H1 (cell line): ENCODE data around the gene CSNK2A3. TPM values are rescaled to one million over a fixed set of nuclear protein-coding genes. Genes with fewer than 3 reads are reported as not detected.

Source experiments
- CTCF ChIA-PET: fragments of 300-600 bp; sonication (Branson Sonifier 250); formaldehyde crosslinking; loops from one replicate; lab custom pipeline; 2021; ENCODE audit not compliant: partially characterized antibody; lab: Charles Lee
- POLR2A ChIA-PET: fragments of 300-600 bp; sonication (Branson Sonifier 250); formaldehyde crosslinking; loops from one replicate; lab custom pipeline; 2021; ENCODE audit warnings: inconsistent platforms; ENCODE audit not compliant: partially characterized antibody; lab: Charles Lee
- DNase-seq, 2 experiments: peaks; one replicate each; pipeline versions ENCODE4 v3.0.0 to v3.0.0-alpha.2; 2010 to 2022; ENCODE audit warnings: low spot score in 2 of 2, low read depth in 1 of 2, mixed read lengths in 1 of 2
- FAIRE-seq: peaks from 2 replicates; lab custom pipeline; 2011; peaks lifted over from hg19 to GRCh38; lab: Jason Lieb, UNC
- H2AFZ ChIP-seq: 2 replicates; pipeline ENCODE4 v1.8.1; 2012; ENCODE audit warnings: low read length, inconsistent platforms
- H2AK5ac ChIP-seq: 2 replicates; pipeline ENCODE4 v1.6.1; 2013; ENCODE audit warnings: low read depth, low read length
- H2BK120ac ChIP-seq: replicated peaks from 2 replicates; pipeline ENCODE3; 2013; ENCODE audit warnings: low read depth, low read length, inconsistent platforms
- H2BK12ac ChIP-seq: 2 replicates; pipeline ENCODE4 v1.6.1; 2013; ENCODE audit warnings: low read depth, low read length
- H2BK15ac ChIP-seq: 2 replicates; pipeline ENCODE4 v1.6.1; 2013; ENCODE audit warnings: low read length
- H2BK20ac ChIP-seq: 2 replicates; pipeline ENCODE4 v1.6.1; 2013; ENCODE audit warnings: low read length
- H2BK5ac ChIP-seq: 2 replicates; pipeline ENCODE4 v1.6.1; 2013; ENCODE audit warnings: low read depth, low read length
- H3K14ac ChIP-seq: 2 replicates; pipeline ENCODE4 v1.6.1; 2013; ENCODE audit warnings: inconsistent platforms; ENCODE audit not compliant: insufficient read length
- H3K18ac ChIP-seq: 2 replicates; pipeline ENCODE4 v1.6.1; 2013; ENCODE audit warnings: low read length; ENCODE audit errors: extremely low read depth
- H3K23ac ChIP-seq: 2 replicates; pipeline ENCODE4 v1.6.1; 2013; ENCODE audit warnings: inconsistent platforms; ENCODE audit not compliant: insufficient read length
- H3K23me2 ChIP-seq: 2 replicates; pipeline ENCODE4 v1.6.1; 2013; ENCODE audit warnings: low read depth, low read length
- H3K27ac ChIP-seq: 2 replicates; pipeline ENCODE4 v1.6.1; 2011; ENCODE audit warnings: low read depth, low read length, inconsistent platforms
- H3K27me3 ChIP-seq, 4 experiments: replicated peaks in 1 of 4; 1 replicate in 1 of 4; 2 replicates in 3 of 4; pipeline versions ENCODE4 v1.6.1 to v1.8.1; 2011 to 2013; ENCODE audit warnings: low read length in 3 of 4, mild to moderate bottlenecking in 3 of 4, inconsistent platforms in 2 of 4, mixed read lengths in 2 of 4, moderate library complexity in 1 of 4; ENCODE audit not compliant: control insufficient read depth in 3 of 4, insufficient read depth in 3 of 4; ENCODE audit errors: extremely low read depth in 1 of 4
- H3K36me3 ChIP-seq, 4 experiments: 2 replicates each; pipeline versions ENCODE4 v1.6.1 to v1.8.1; 2011 to 2013; ENCODE audit warnings: mild to moderate bottlenecking in 4 of 4, low read length in 3 of 4, moderate library complexity in 2 of 4, control low read depth in 1 of 4, inconsistent platforms in 1 of 4; ENCODE audit not compliant: insufficient read depth in 4 of 4, control insufficient read depth in 2 of 4
- H3K4ac ChIP-seq: replicated peaks from 2 replicates; pipeline ENCODE3; 2013; ENCODE audit warnings: low read length, low read depth, mixed read lengths, inconsistent platforms; ENCODE audit not compliant: insufficient read length
- H3K4me1 ChIP-seq, 4 experiments: replicated peaks in 1 of 4; 1 replicate in 1 of 4; 2 replicates in 3 of 4; pipeline versions ENCODE4 v1.6.1 to v1.8.1; 2011 to 2013; ENCODE audit warnings: low read length in 3 of 4, inconsistent platforms in 2 of 4, mixed read lengths in 1 of 4; ENCODE audit not compliant: insufficient read depth in 4 of 4, control insufficient read depth in 3 of 4
- H3K4me2 ChIP-seq, 2 experiments: 2 replicates each; pipeline versions ENCODE4 v1.6.1 to v1.8.1; 2011 to 2013; ENCODE audit warnings: low read depth in 2 of 2, low read length in 2 of 2, control low read depth in 1 of 2, inconsistent platforms in 1 of 2, mild to moderate bottlenecking in 1 of 2; ENCODE audit not compliant: insufficient read depth in 1 of 2
- H3K4me3 ChIP-seq, 4 experiments: fragments of 200-600, 300-600 bp in 1 of 4; sonication (generic), shearing (Covaris generic), sonication (Bioruptor Twin) in 1 of 4; 2 replicates each; pipeline versions ENCODE4 v1.5.1 to v1.8.1; 2011 to 2016; ENCODE audit warnings: low read length in 4 of 4, low read depth in 3 of 4, control low read depth in 2 of 4, inconsistent platforms in 2 of 4, mild to moderate bottlenecking in 2 of 4, mixed read lengths in 1 of 4, moderate library complexity in 1 of 4; ENCODE audit not compliant: insufficient read depth in 2 of 4; ENCODE audit errors: extremely low read depth in 1 of 4
- H3K56ac ChIP-seq: replicated peaks from 2 replicates; pipeline ENCODE3; 2013; ENCODE audit warnings: low read depth, mild to moderate bottlenecking, mixed read lengths, low read length, inconsistent platforms; ENCODE audit not compliant: insufficient read length
- H3K79me1 ChIP-seq: 2 replicates; pipeline ENCODE4 v1.6.1; 2013; ENCODE audit warnings: low read depth, low read length, control low read depth
- H3K79me2 ChIP-seq, 2 experiments: 2 replicates each; pipeline versions ENCODE4 v1.6.1 to v1.8.1; 2012 to 2013; ENCODE audit warnings: low read length in 2 of 2, mild to moderate bottlenecking in 2 of 2, inconsistent platforms in 1 of 2; ENCODE audit not compliant: insufficient read depth in 2 of 2, control insufficient read depth in 1 of 2
- H3K9ac ChIP-seq, 4 experiments: replicated peaks in 1 of 4; 1 replicate in 1 of 4; 2 replicates in 3 of 4; pipeline versions ENCODE4 v1.6.1 to v1.8.1; 2011 to 2013; ENCODE audit warnings: low read depth in 3 of 4, low read length in 3 of 4, control low read depth in 2 of 4, mild to moderate bottlenecking in 2 of 4, moderate library complexity in 2 of 4, inconsistent platforms in 1 of 4; ENCODE audit errors: extremely low read depth in 1 of 4
- H3K9me3 ChIP-seq, 2 experiments: 2 replicates each; pipeline versions ENCODE4 v1.6.1 to v1.8.1; 2012 to 2013; ENCODE audit warnings: mild to moderate bottlenecking in 2 of 2, moderate library complexity in 2 of 2, control low read depth in 1 of 2, inconsistent platforms in 1 of 2, low read depth in 1 of 2, low read length in 1 of 2, mixed read lengths in 1 of 2; ENCODE audit not compliant: insufficient read depth in 2 of 2
- H4K20me1 ChIP-seq, 2 experiments: replicated peaks in 1 of 2; 2 replicates each; pipeline versions ENCODE3 to v1.8.1; 2011 to 2013; ENCODE audit warnings: inconsistent platforms in 2 of 2, low read length in 2 of 2, mild to moderate bottlenecking in 1 of 2; ENCODE audit not compliant: insufficient read depth in 2 of 2, control insufficient read depth in 1 of 2
- H4K5ac ChIP-seq: 2 replicates; pipeline ENCODE4 v1.6.1; 2013; ENCODE audit warnings: low read length, low read depth, mixed read lengths, inconsistent platforms; ENCODE audit not compliant: insufficient read length
- H4K8ac ChIP-seq: 2 replicates; pipeline ENCODE4 v1.8.0; 2013; ENCODE audit warnings: mild to moderate bottlenecking, moderate library complexity, low read length, inconsistent platforms; ENCODE audit not compliant: insufficient read depth; ENCODE audit errors: extremely low read depth
- H4K91ac ChIP-seq: replicated peaks from 2 replicates; pipeline ENCODE3; 2013; ENCODE audit warnings: low read length, mixed read lengths, inconsistent platforms; ENCODE audit not compliant: insufficient read length
- BRCA1 ChIP-seq: IDR thresholded peaks from 2 replicates; pipeline ENCODE4 v1.6.1; 2012; ENCODE audit warnings: low read depth, low read length, improper control_type of control experiment
- CEBPB ChIP-seq: IDR thresholded peaks from 2 replicates; pipeline ENCODE4 v1.6.1; 2012; ENCODE audit warnings: low read depth, low read length
- CREB1 ChIP-seq: IDR thresholded peaks from 2 replicates; pipeline ENCODE4 v1.6.1; 2012; ENCODE audit warnings: inconsistent platforms
- CTCF ChIP-seq, 3 experiments: IDR thresholded peaks; 1 replicate in 2 of 3; 2 replicates in 1 of 3; pipeline versions ENCODE4 v1.5.1 to v1.6.1; 2011; ENCODE audit warnings: low read length in 3 of 3, mild to moderate bottlenecking in 3 of 3, inconsistent platforms in 2 of 3, low read depth in 1 of 3, moderate library complexity in 1 of 3; ENCODE audit not compliant: insufficient read depth in 1 of 3; ENCODE audit errors: control extremely low read depth in 1 of 3
- EZH2 ChIP-seq: fragments of 200-600 bp; sonication (generic); IDR thresholded peaks from 2 replicates; pipeline ENCODE4 v1.7.1; 2012; ENCODE audit warnings: low read depth, mild to moderate bottlenecking, moderate library complexity, low read length, inconsistent platforms; ENCODE audit not compliant: severe bottlenecking
- HDAC2 ChIP-seq, 2 experiments: fragments of 300-600 bp in 1 of 2; sonication (generic) in 1 of 2; IDR thresholded peaks; 2 replicates each; pipeline ENCODE4 v1.6.1; 2011 to 2012; ENCODE audit warnings: low read depth in 2 of 2, low read length in 2 of 2, mild to moderate bottlenecking in 2 of 2, moderate library complexity in 2 of 2, borderline replicate concordance in 1 of 2, inconsistent platforms in 1 of 2
- MAFK ChIP-seq: IDR thresholded peaks from 2 replicates; pipeline ENCODE4 v1.6.1; 2012; ENCODE audit warnings: low read depth, mild to moderate bottlenecking, improper control_type of control experiment, low read length
- PHF8 ChIP-seq: fragments of 200-600 bp; sonication (generic); conservative IDR thresholded peaks from 2 replicates; pipeline ENCODE4 v1.7.1; 2012; ENCODE audit warnings: low read depth, mild to moderate bottlenecking, inconsistent platforms, low read length, moderate library complexity
- RXRA ChIP-seq: IDR thresholded peaks from 2 replicates; pipeline ENCODE4 v1.6.1; 2011; ENCODE audit warnings: low read depth, mild to moderate bottlenecking, low read length, moderate library complexity; ENCODE audit not compliant: insufficient read depth
- WGBS, 2 experiments: shearing (Covaris generic) in 1 of 2; methylation state at CpG; one replicate each; pipeline versions ENCODE4 v1.1.6 to v1.1.7; 2013 to 2015; ENCODE audit warnings: low lambda C conversion rate in 2 of 2, mixed read lengths in 2 of 2, inconsistent platforms in 1 of 2, low coverage in 1 of 2, missing lambda C conversion rate in 1 of 2; ENCODE audit not compliant: insufficient replicate concordance in 2 of 2, insufficient coverage in 1 of 2, insufficient read length in 1 of 2; ENCODE audit errors: extremely low coverage in 1 of 2, missing lambda C conversion rate in 1 of 2; 5-methylcytosine and 5-hydroxymethylcytosine counted together
- polyA plus RNA-seq, 7 experiments: library from polyadenylated mRNA; depleted of rRNA in 3 of 7; stranded (reverse) in 5 of 7; unstranded in 2 of 7; fragments of >200 nt in 5 of 7; fragments of 200-250 nt in 2 of 7; gene quantifications; 1 replicate in 5 of 7; 2 replicates in 1 of 7; 4 replicates in 1 of 7; pipeline versions ENCODE4 v1.2.1 to v1.2.3, GENCODE V29; 2011 to 2013; ENCODE audit warnings: missing spikeins in 2 of 7, mixed read lengths in 2 of 7
- total RNA-seq: library from RNA; stranded (reverse); fragmentation: NEBNext Ultra II Directional; extraction: Animal tissue kit (Norgen Biotek cat#: 25700); gene quantifications from 2 replicates; pipeline ENCODE4 v1.2.1, GENCODE V29; 2021
- TF ChIP-seq, protein P1 (sequence below): IDR thresholded peaks from 2 replicates; pipeline ENCODE4 v1.6.1; 2012; ENCODE audit warnings: low read length, inconsistent platforms

Gene CSNK2A3
- total and polyA plus RNA-seq, 2 of the 8 experiments (the other 6 are each of a cell fraction or from before 2014, with no cell fraction given) = 0.69 to 1.0 TPM

DNA sequence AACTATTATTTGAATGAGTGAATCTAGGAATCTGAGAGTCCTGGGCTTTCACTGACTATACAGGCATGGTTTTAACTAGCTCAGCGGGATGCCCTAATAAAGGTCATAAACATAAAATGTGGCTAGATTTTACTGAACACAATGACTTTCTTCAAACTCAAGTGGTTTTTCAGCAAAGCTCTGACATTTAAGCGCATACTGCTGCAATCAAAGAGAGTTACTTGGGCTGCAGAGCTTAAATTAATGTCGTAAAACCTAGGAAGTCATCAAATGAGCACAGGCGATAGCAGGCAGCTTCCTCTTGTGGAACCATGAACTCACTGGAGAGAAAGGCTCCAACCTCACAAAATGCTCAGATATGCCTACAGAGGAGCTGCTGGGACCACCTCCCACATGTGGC is 6.7 kb downstream of the CSNK2A3 start:
- no peak overlapping the region for H3K9ac ChIP-seq
- H4K8ac ChIP-seq = no peak overlapping the region
- H4K20me1 ChIP-seq = no peaks in the 10 kb centered on the region
- 85% methylated on average over 4 of the region's 4 CpGs; no CpG with 5 or more reads in 1 of the 2 experiments for WGBS, 2 experiments
- H2BK120ac ChIP-seq = no peak overlapping the region
- no peak overlapping the region for H4K5ac ChIP-seq
- no peak overlapping the region for H2BK15ac ChIP-seq
- no peak overlapping the region for H3K4ac ChIP-seq
- no peaks in the 10 kb centered on the region for H3K9me3 ChIP-seq
- no peak overlapping the region for H2BK12ac ChIP-seq
- no peak overlapping the region for H3K23ac ChIP-seq
- H3K79me2 ChIP-seq = no peaks in the 10 kb centered on the region
- H2BK20ac ChIP-seq = no peak overlapping the region
- H3K18ac ChIP-seq = no peak overlapping the region
- no peak overlapping the region for H2AK5ac ChIP-seq
- H2AFZ ChIP-seq = no peak overlapping the region
- DNase-seq (no peak), FAIRE-seq (no peak)
- no peak overlapping the region for H3K56ac ChIP-seq
- no peaks in the 10 kb centered on the region for H3K4me1 ChIP-seq
- no peaks in the 10 kb centered on the region for H3K36me3 ChIP-seq
- no peaks in the 10 kb centered on the region for H3K79me1 ChIP-seq
- no peak overlapping the region for H4K91ac ChIP-seq
- no peak overlapping the region for H3K27ac ChIP-seq
- H3K4me2 ChIP-seq = no peak overlapping the region
- no peaks in the 10 kb centered on the region for H3K27me3 ChIP-seq
- no peak overlapping the region for H2BK5ac ChIP-seq
- CTCF ChIA-PET = interaction anchor here (0.6 to 2.1 kb wide), 5 partner anchors 17 to 627 kb away, joined by 3 to 4 read pairs (median 4); no protein-coding TSS in a partner anchor
- no peak overlapping the region for H3K14ac ChIP-seq
- no peak overlapping the region for H3K4me3 ChIP-seq
- H3K23me2 ChIP-seq = no peaks in the 10 kb centered on the region
- POLR2A ChIA-PET = interaction anchor here (0.5 kb wide), 1 partner anchor 566 kb away, joined by 3 read pairs; no protein-coding TSS in a partner anchor
- TF ChIP-seq PHF8 (no peak), RXRA (no peak), HDAC2 (IDR thresholded peaks at IDR 0.05; ENCODE audit: borderline replicate concordance in 1 of 2, low read depth in 2 of 2, low read length in 2 of 2) (no peak), EZH2 (no peak), CTCF (IDR thresholded peaks at IDR 0.05; ENCODE audit: control extremely low read depth in 1 of 3, insufficient read depth in 1 of 3, low read depth in 1 of 3, low read length in 3 of 3) (no peak), CREB1 (no peak), MAFK (no peak), CEBPB (no peak), BRCA1 (no peak)
- TF ChIP-seq, protein P1, sequence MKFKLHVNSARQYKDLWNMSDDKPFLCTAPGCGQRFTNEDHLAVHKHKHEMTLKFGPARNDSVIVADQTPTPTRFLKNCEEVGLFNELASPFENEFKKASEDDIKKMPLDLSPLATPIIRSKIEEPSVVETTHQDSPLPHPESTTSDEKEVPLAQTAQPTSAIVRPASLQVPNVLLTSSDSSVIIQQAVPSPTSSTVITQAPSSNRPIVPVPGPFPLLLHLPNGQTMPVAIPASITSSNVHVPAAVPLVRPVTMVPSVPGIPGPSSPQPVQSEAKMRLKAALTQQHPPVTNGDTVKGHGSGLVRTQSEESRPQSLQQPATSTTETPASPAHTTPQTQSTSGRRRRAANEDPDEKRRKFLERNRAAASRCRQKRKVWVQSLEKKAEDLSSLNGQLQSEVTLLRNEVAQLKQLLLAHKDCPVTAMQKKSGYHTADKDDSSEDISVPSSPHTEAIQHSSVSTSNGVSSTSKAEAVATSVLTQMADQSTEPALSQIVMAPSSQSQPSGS = no peak
